Loucy (cell line): Measurements from ENCODE around the gene CCIN.

Experiments used
- H2AFZ ChIP-seq: fragments of 200-600 bp; sonication (generic); 2 replicates; pipeline ENCODE4 v1.6.0; 2016; ENCODE audit warnings: antibody characterized with exemption, mild to moderate bottlenecking, low read length, moderate library complexity
- H3F3A ChIP-seq: fragments of 200-600 bp; 2 replicates; pipeline ENCODE4 v1.6.0; 2016; ENCODE audit warnings: antibody characterized with exemption, low read depth, mild to moderate bottlenecking
- H3K27me3 ChIP-seq: fragments of 200-600 bp; sonication (generic); 2 replicates; pipeline ENCODE4 v1.6.1; 2014; ENCODE audit warnings: low read length, mild to moderate bottlenecking; ENCODE audit not compliant: insufficient read depth, poor library complexity, severe bottlenecking
- H3K36me3 ChIP-seq: fragments of 200-600 bp; sonication (generic); 2 replicates; pipeline ENCODE4 v1.6.1; 2016; ENCODE audit warnings: low read length; ENCODE audit not compliant: insufficient read depth
- H3K4me1 ChIP-seq: fragments of 200-600 bp; sonication (generic); 2 replicates; pipeline ENCODE4 v1.5.1; 2014; ENCODE audit warnings: low read length, mild to moderate bottlenecking; ENCODE audit not compliant: insufficient read depth, poor library complexity, severe bottlenecking
- H3K4me2 ChIP-seq: fragments of 200-600 bp; sonication (generic); 2 replicates; pipeline ENCODE4 v1.6.0; 2014; ENCODE audit warnings: antibody characterized with exemption, low read length, low read depth, mild to moderate bottlenecking; ENCODE audit not compliant: poor library complexity, severe bottlenecking
- H3K4me3 ChIP-seq: fragments of 200-600 bp; sonication (generic); 2 replicates; pipeline ENCODE4 v1.5.1; 2014; ENCODE audit warnings: low read length, mild to moderate bottlenecking, mixed read lengths; ENCODE audit not compliant: poor library complexity, severe bottlenecking
- H3K79me2 ChIP-seq: fragments of 200-600 bp; sonication (generic); 2 replicates; pipeline ENCODE4 v1.6.1; 2014; ENCODE audit warnings: low read length; ENCODE audit not compliant: insufficient read depth
- H3K9ac ChIP-seq: fragments of 200-600 bp; sonication (generic); 2 replicates; pipeline ENCODE4 v1.6.0; 2014; ENCODE audit warnings: mild to moderate bottlenecking, low read depth, low read length, moderate library complexity; ENCODE audit not compliant: poor library complexity, severe bottlenecking
- H3K9me2 ChIP-seq: fragments of 200-600 bp; sonication (generic); replicated peaks from 2 replicates; pipeline ENCODE4 v1.6.1; 2016; ENCODE audit warnings: low read depth, low read length, mixed read lengths
- H3K9me3 ChIP-seq: fragments of 200-600 bp; sonication (generic); 2 replicates; pipeline ENCODE4 v1.6.1; 2014; ENCODE audit warnings: mild to moderate bottlenecking, antibody characterized with exemption, low read length, low read depth; ENCODE audit not compliant: insufficient read depth
- H4K20me1 ChIP-seq: fragments of 200-600 bp; sonication (generic); 2 replicates; pipeline ENCODE4 v1.6.0; 2014; ENCODE audit warnings: antibody characterized with exemption, low read length, mild to moderate bottlenecking; ENCODE audit not compliant: insufficient read depth, poor library complexity, severe bottlenecking
- EZH2phosphoT487 ChIP-seq: fragments of 200-600 bp; IDR thresholded peaks from 2 replicates; pipeline ENCODE4 v1.6.1; 2018; ENCODE audit warnings: antibody characterized with exemption, mild to moderate bottlenecking, moderate library complexity, borderline replicate concordance
- TF ChIP-seq, protein P1 (sequence below): fragments of 200-600 bp; sonication (generic); conservative IDR thresholded peaks from 2 replicates; pipeline ENCODE4 v1.5.1; 2014; ENCODE audit warnings: mild to moderate bottlenecking, antibody characterized with exemption, low read length

The CCIN gene

DNA sequence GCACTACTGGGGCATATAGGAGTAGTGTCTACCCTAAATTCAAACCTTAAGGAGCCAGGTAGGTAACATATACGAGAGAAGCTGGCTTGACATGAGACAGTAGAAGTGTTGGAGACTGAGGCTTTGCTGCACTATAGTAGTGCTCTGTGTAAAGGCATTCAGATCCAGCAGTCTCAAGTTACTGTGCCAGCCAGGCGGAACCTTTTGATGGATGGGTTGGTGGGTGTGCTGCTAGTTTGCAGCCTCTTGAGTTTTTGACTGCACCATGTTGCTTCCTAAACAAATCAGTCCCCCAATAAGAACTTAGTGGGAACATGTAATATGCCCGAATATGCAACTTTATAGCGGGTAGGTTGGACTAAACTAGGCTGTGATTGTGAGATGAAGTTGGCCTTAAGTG is 23.0 kb downstream of the CCIN start:
- H3K4me3 ChIP-seq: peak overlapping the region; percentile 96
- H3K9me2 ChIP-seq: no peaks in the 10 kb centered on the region
- peaks cover 40% of the 10 kb centered on the region for H3K4me1 ChIP-seq
- peaks cover 49% of the 10 kb centered on the region for H4K20me1 ChIP-seq
- TF ChIP-seq, protein P1, sequence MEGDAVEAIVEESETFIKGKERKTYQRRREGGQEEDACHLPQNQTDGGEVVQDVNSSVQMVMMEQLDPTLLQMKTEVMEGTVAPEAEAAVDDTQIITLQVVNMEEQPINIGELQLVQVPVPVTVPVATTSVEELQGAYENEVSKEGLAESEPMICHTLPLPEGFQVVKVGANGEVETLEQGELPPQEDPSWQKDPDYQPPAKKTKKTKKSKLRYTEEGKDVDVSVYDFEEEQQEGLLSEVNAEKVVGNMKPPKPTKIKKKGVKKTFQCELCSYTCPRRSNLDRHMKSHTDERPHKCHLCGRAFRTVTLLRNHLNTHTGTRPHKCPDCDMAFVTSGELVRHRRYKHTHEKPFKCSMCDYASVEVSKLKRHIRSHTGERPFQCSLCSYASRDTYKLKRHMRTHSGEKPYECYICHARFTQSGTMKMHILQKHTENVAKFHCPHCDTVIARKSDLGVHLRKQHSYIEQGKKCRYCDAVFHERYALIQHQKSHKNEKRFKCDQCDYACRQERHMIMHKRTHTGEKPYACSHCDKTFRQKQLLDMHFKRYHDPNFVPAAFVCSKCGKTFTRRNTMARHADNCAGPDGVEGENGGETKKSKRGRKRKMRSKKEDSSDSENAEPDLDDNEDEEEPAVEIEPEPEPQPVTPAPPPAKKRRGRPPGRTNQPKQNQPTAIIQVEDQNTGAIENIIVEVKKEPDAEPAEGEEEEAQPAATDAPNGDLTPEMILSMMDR: no peak
- no peak for TF ChIP-seq EZH2phosphoT487
- H2AFZ ChIP-seq: no peak overlapping the region
- no peaks in the 10 kb centered on the region for H3K36me3 ChIP-seq
- no peaks in the 10 kb centered on the region for H3K27me3 ChIP-seq
- peak overlapping the region; percentile 96 for H3K9ac ChIP-seq
- no peaks in the 10 kb centered on the region for H3K9me3 ChIP-seq
- peak overlapping the region; percentile 98 for H3K4me2 ChIP-seq
- no peaks in the 10 kb centered on the region for H3F3A ChIP-seq
- H3K79me2 ChIP-seq: peaks cover 62% of the 10 kb centered on the region

- Histone ChIP-seq H3K36me3 (no peaks in the 10 kb centered on the region), H3K4me2 (peak overlapping the region; percentile 98), H3K4me1 (peaks cover 40% of the 10 kb centered on the region), H3F3A (no peaks in the 10 kb centered on the region), H4K20me1 (peaks cover 54% of the 10 kb centered on the region), H3K79me2 (peaks cover 66% of the 10 kb centered on the region), H3K4me3 (peak overlapping the region; percentile 96), H3K9ac (peak overlapping the region; percentile 96), H2AFZ (no peak overlapping the region), H3K27me3 (no peaks in the 10 kb centered on the region), H3K9me3 (no peaks in the 10 kb centered on the region), H3K9me2 (no peaks in the 10 kb centered on the region)
- no peak for TF ChIP-seq EZH2phosphoT487
- TF ChIP-seq, protein P1: no peak
Measured at GRCh38 chr9:36193023-36193422, 23.8 kb downstream of the CCIN start.

DNA sequence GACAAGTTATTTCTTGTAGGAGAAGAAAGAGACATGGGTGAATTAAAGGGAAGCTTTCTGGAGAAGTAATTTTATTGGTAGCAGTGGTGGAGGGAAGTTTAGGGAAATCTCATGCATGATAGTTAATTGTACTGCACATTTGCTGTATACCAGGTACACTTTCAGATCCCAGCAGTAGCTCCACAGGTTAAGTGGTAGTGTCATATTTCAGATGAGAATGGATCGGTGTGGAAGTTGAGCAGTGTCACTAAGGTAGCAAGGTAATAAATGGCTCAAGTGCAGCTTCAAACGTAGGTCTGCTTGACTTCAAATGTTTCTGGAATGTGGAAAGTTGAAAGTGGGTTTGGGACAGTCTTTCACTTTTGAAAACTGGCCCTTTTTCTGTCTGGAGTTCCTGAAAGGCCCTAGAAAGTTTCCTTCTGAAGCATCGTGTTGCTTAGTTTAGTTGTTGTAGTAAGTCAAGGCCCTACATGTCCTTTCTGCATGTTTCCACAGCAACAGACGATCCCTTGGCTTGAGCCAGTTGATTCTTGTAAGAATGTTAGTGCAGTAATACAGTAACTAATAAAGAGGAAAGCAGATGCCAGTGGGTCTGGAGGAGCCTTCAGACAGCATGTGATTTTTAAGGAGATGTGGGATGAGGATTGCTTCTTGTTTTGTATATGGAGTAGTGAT is 25.3 kb downstream of the CCIN start:
- H3K4me2 ChIP-seq: peak overlapping the region; percentile 98
- H3K79me2 ChIP-seq: peaks cover 66% of the 10 kb centered on the region
- H3K9me3 ChIP-seq: no peaks in the 10 kb centered on the region
- peaks cover 9% of the 10 kb centered on the region; the same call in 1 of the 2 replicates for H3K36me3 ChIP-seq
- H3K9me2 ChIP-seq: no peaks in the 10 kb centered on the region
- H3K27me3 ChIP-seq: no peaks in the 10 kb centered on the region
- H2AFZ ChIP-seq: no peak overlapping the region
- no peaks in the 10 kb centered on the region for H3F3A ChIP-seq
- peaks cover 54% of the 10 kb centered on the region for H4K20me1 ChIP-seq
- peak overlapping the region; percentile 96 for H3K4me3 ChIP-seq
- H3K9ac ChIP-seq: peak overlapping the region; percentile 34
- TF ChIP-seq, protein P1: no peak
- TF ChIP-seq EZH2phosphoT487: no peak
- peaks cover 40% of the 10 kb centered on the region for H3K4me1 ChIP-seq
